ENCODE measurements around the gene SAMD14. TPM values are rescaled to one million over a fixed set of nuclear protein-coding genes. Genes with fewer than 3 reads are reported as not detected.

The SAMD14 gene
- total RNA-seq, 2 experiments from 2014 or later: 0.59 TPM; not detected in 1

DNA sequence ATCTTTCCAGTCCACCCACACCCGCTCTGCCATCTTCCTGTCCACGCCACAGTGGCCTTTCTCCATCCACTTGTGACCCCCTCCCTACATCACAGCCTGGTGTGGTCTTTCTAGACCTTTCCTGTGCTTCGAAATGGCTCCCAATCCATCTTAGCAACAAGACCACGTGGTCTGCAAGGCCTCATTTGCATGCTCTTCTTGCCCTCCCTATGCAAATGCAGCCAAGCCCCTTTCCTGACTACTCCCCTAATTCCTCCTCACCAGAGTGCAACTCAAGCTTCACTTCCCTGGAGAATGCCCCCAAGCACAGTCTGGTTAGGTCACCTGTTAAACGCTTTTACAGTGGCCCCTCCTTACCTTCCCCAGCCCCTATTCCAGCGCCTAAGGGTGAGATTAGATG lies 14.4 kb upstream of the SAMD14 start:
- H4K20me1 ChIP-seq (ENCODE audit: insufficient read depth, low read length): peaks cover 22% of the 10 kb centered on the region
- no peak overlapping the region for H3K27ac ChIP-seq (ENCODE audit: low read depth, low read length, poor library complexity, severe bottlenecking)
- POLR2A ChIA-PET: interaction anchor here (0.6 kb wide), 1 partner anchor 52 kb away, joined by 3 read pairs; no protein-coding TSS in a partner anchor

GRCh38 chr17:50143461-50144176 lies 13.7 kb upstream of the SAMD14 start:
- H3K9me3 ChIP-seq (ENCODE audit: low read length): no peaks in the 10 kb centered on the region
- no TSS peak for BruUV-seq (replicated peaks)
- peaks cover 37% of the 10 kb centered on the region for H3K79me2 ChIP-seq (ENCODE audit: insufficient read depth, low read depth, low read length)
- no peak overlapping the region for H3K27ac ChIP-seq (ENCODE audit: low read depth, low read length, poor library complexity, severe bottlenecking)
- no peaks in the 10 kb centered on the region for H3K9me2 ChIP-seq (ENCODE audit: insufficient read depth, low read length)
- no peak overlapping the region for H3K4me3 ChIP-seq (ENCODE audit: low read depth, low read length, poor library complexity, severe bottlenecking)
- H4K20me1 ChIP-seq (ENCODE audit: insufficient read depth, low read length): peaks cover 22% of the 10 kb centered on the region
- no peak overlapping the region for H3K4me2 ChIP-seq (ENCODE audit: low read length)
- H3K36me3 ChIP-seq (ENCODE audit: insufficient read depth, low read length): peaks cover 96% of the 10 kb centered on the region
- intact Hi-C loops (cut with micrococcal nuclease; ENCODE audit: unreplicated experiment): no loop called here
- TF ChIP-seq EZH2phosphoT487 (IDR thresholded peaks at IDR 0.05; ENCODE audit: borderline replicate concordance, low read depth, low read length) (no peak), CTCF (conservative IDR thresholded peaks at IDR 0.05; ENCODE audit: low read length) (no peak)
- ChIA-PET POLR2A (interaction anchor here (0.6 kb wide), 1 partner anchor 51 kb away, joined by 3 read pairs; no protein-coding TSS in a partner anchor), CTCF (ENCODE audit: unreplicated experiment) (interaction anchor here (0.5 to 0.6 kb wide), 2 partner anchors 8 to 13 kb away, joined by 4 to 11 read pairs; no protein-coding TSS in a partner anchor)
- no peak overlapping the region for H2AFZ ChIP-seq (ENCODE audit: low read length)
- no peak for DNase-seq (ENCODE audit: low spot score)
- peaks cover 48% of the 10 kb centered on the region for H3K4me1 ChIP-seq (ENCODE audit: insufficient read depth, low read length, poor library complexity, severe bottlenecking)

More for the DNA sequence above, 14.4 kb upstream of the SAMD14 start:
- H3K9me3 ChIP-seq (ENCODE audit: low read length): no peaks in the 10 kb centered on the region
- BruUV-seq (replicated peaks): no TSS peak
- intact Hi-C loops (cut with micrococcal nuclease; ENCODE audit: unreplicated experiment): no loop called here
- peak overlapping the region; percentile 10; the same call in 1 of the 2 replicates for H3K4me2 ChIP-seq (ENCODE audit: low read length)
- H3K36me3 ChIP-seq (ENCODE audit: insufficient read depth, low read length): peaks cover 92% of the 10 kb centered on the region
- H3K4me3 ChIP-seq (ENCODE audit: low read depth, low read length, poor library complexity, severe bottlenecking): no peak overlapping the region
- no peak overlapping the region for H2AFZ ChIP-seq (ENCODE audit: low read length)
- TF ChIP-seq CTCF (conservative IDR thresholded peaks at IDR 0.05; ENCODE audit: low read length): no peak
- no peak for TF ChIP-seq EZH2phosphoT487 (IDR thresholded peaks at IDR 0.05; ENCODE audit: borderline replicate concordance, low read depth, low read length)
- no peak for DNase-seq (ENCODE audit: low spot score)
- CTCF ChIA-PET (ENCODE audit: unreplicated experiment): interaction anchor here (0.6 kb wide), 1 partner anchor 14 kb away, joined by 11 read pairs; no protein-coding TSS in a partner anchor
- H3K4me1 ChIP-seq (ENCODE audit: insufficient read depth, low read length, poor library complexity, severe bottlenecking): peaks cover 48% of the 10 kb centered on the region
- H3K79me2 ChIP-seq (ENCODE audit: insufficient read depth, low read depth, low read length): peaks cover 43% of the 10 kb centered on the region
- no peaks in the 10 kb centered on the region for H3K9me2 ChIP-seq (ENCODE audit: insufficient read depth, low read length)

DNA sequence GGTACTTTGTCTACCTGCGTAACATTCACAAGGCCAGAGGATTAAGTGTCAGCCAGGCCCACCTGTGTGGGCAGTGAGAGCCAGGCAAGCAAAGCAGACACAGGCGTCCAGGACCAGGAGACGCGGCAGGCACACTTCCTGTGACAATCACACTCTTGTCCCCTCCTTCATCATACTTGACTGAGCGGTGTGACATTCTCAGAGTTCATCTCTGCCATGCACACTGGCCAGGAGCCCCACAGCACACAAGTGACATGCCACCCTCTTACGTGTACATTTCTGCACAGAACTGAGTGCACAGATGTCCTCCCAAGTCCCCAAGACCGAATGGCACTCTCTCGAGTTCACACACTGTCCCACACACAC lies 11.8 kb upstream of the SAMD14 start:
- ChIA-PET POLR2A (interaction anchor here (0.7 kb wide), 1 partner anchor 27 kb away, joined by 3 read pairs; no protein-coding TSS in a partner anchor), CTCF (ENCODE audit: unreplicated experiment) (no interaction called here)
- H3K9me3 ChIP-seq (ENCODE audit: low read length): no peaks in the 10 kb centered on the region
- TF ChIP-seq EZH2phosphoT487 (IDR thresholded peaks at IDR 0.05; ENCODE audit: borderline replicate concordance, low read depth, low read length) (no peak), CTCF (conservative IDR thresholded peaks at IDR 0.05; ENCODE audit: low read length) (no peak)
- H4K20me1 ChIP-seq (ENCODE audit: insufficient read depth, low read length): peaks cover 10% of the 10 kb centered on the region
- no peak overlapping the region for H3K4me3 ChIP-seq (ENCODE audit: low read depth, low read length, poor library complexity, severe bottlenecking)
- DNase-seq (ENCODE audit: low spot score): no peak
- peaks cover 99% of the 10 kb centered on the region for H3K36me3 ChIP-seq (ENCODE audit: insufficient read depth, low read length)
- no peaks in the 10 kb centered on the region for H3K9me2 ChIP-seq (ENCODE audit: insufficient read depth, low read length)
- intact Hi-C loops (cut with micrococcal nuclease; ENCODE audit: unreplicated experiment): no loop called here
- no peak overlapping the region for H3K4me2 ChIP-seq (ENCODE audit: low read length)
- peaks cover 18% of the 10 kb centered on the region for H3K79me2 ChIP-seq (ENCODE audit: insufficient read depth, low read depth, low read length)
- H2AFZ ChIP-seq (ENCODE audit: low read length): no peak overlapping the region
- peaks cover 39% of the 10 kb centered on the region for H3K4me1 ChIP-seq (ENCODE audit: insufficient read depth, low read length, poor library complexity, severe bottlenecking)
- H3K27ac ChIP-seq (ENCODE audit: low read depth, low read length, poor library complexity, severe bottlenecking): no peak overlapping the region
- BruUV-seq (replicated peaks): no TSS peak

All from OCI-LY7 (cell line).